Liver (tissue), 9 donors: ENCODE data around the gene CFP. TPM values are rescaled to one million over a fixed set of nuclear protein-coding genes. Genes with fewer than 3 reads are reported as not detected.

ENCODE experiments used
- DNase-seq: peaks from one replicate; pipeline ENCODE4 v3.0.0-alpha.2; 2017; ENCODE audit warnings: low spot score
- H3K27ac ChIP-seq, 2 donors: one replicate each; pipeline ENCODE4 v1.7.0; 2013; ENCODE audit warnings: inconsistent platforms in 2 of 2, low read length in 2 of 2, control low read depth in 1 of 2, low read depth in 1 of 2, mild to moderate bottlenecking in 1 of 2
- H3K27me3 ChIP-seq, 4 donors: one replicate each; pipeline versions ENCODE4 v1.6.1 to v1.7.0; 2013; ENCODE audit warnings: low read length in 3 of 4, inconsistent platforms in 1 of 4, mild to moderate bottlenecking in 1 of 4, moderate library complexity in 1 of 4; ENCODE audit not compliant: control insufficient read depth in 4 of 4, insufficient read depth in 4 of 4
- H3K36me3 ChIP-seq, 4 donors: one replicate each; pipeline versions ENCODE4 v1.6.1 to v1.7.0; 2013; ENCODE audit warnings: low read length in 3 of 4, mild to moderate bottlenecking in 3 of 4, low read depth in 1 of 4, moderate library complexity in 1 of 4; ENCODE audit not compliant: control insufficient read depth in 4 of 4, insufficient read depth in 3 of 4
- H3K4me1 ChIP-seq, 4 donors: one replicate each; pipeline versions ENCODE4 v1.6.1 to v1.7.0; 2013; ENCODE audit warnings: low read length in 3 of 4, mild to moderate bottlenecking in 3 of 4, moderate library complexity in 1 of 4; ENCODE audit not compliant: control insufficient read depth in 4 of 4, insufficient read depth in 4 of 4
- H3K4me3 ChIP-seq, 3 donors: one replicate each; pipeline versions ENCODE4 v1.6.1 to v1.7.0; 2013; ENCODE audit warnings: low read length in 3 of 3, control low read depth in 1 of 3, low read depth in 1 of 3, mild to moderate bottlenecking in 1 of 3
- H3K9ac ChIP-seq, 2 donors: one replicate each; pipeline ENCODE4 v1.7.0; 2013; ENCODE audit warnings: low read length in 2 of 2, mild to moderate bottlenecking in 2 of 2, moderate library complexity in 2 of 2, control low read depth in 1 of 2, low read depth in 1 of 2
- H3K9me3 ChIP-seq, 4 donors: one replicate each; pipeline versions ENCODE4 v1.6.1 to v1.7.0; 2013; ENCODE audit warnings: low read length in 3 of 4; ENCODE audit not compliant: control insufficient read depth in 4 of 4
- ATF3 ChIP-seq: IDR thresholded peaks from 2 replicates; pipeline ENCODE4 v1.6.1; 2016; ENCODE audit warnings: antibody characterized with exemption
- CTCF ChIP-seq: fragments of 150-350 bp; IDR thresholded peaks from 2 replicates; pipeline ENCODE4 v1.5.1; 2017; ENCODE audit warnings: improper control_type of control experiment, low read depth, low read length; ENCODE audit not compliant: missing input control
- EGR1 ChIP-seq, 2 donors: IDR thresholded peaks; 2 replicates each; pipeline ENCODE4 v1.6.1; 2016 to 2018; ENCODE audit warnings: antibody characterized with exemption in 2 of 2, low read depth in 2 of 2
- FOXA1 ChIP-seq: IDR thresholded peaks from 2 replicates; pipeline ENCODE4 v1.6.1; 2016; ENCODE audit warnings: antibody characterized with exemption
- FOXA2 ChIP-seq: IDR thresholded peaks from 2 replicates; pipeline ENCODE4 v1.6.1; 2016; ENCODE audit warnings: antibody characterized with exemption
- GABPA ChIP-seq, 2 donors: IDR thresholded peaks in 1 of 2; conservative IDR thresholded peaks in 1 of 2; 2 replicates each; pipeline ENCODE4 v1.6.1; 2016; ENCODE audit warnings: antibody characterized with exemption in 2 of 2, mild to moderate bottlenecking in 1 of 2, moderate library complexity in 1 of 2
- HNF4A ChIP-seq, 2 donors: conservative IDR thresholded peaks; 2 replicates each; pipeline ENCODE4 v1.6.1; 2016; ENCODE audit warnings: antibody characterized with exemption in 2 of 2, mild to moderate bottlenecking in 2 of 2
- HNF4G ChIP-seq: IDR thresholded peaks from 2 replicates; pipeline ENCODE4 v1.6.1; 2016; ENCODE audit warnings: antibody characterized with exemption
- JUND ChIP-seq, 2 donors: IDR thresholded peaks; 2 replicates each; pipeline ENCODE4 v1.6.1; 2016; ENCODE audit warnings: antibody characterized with exemption in 2 of 2
- MAX ChIP-seq: IDR thresholded peaks from 2 replicates; pipeline ENCODE4 v1.6.1; 2016; ENCODE audit warnings: antibody characterized with exemption
- NR2F2 ChIP-seq: IDR thresholded peaks from 2 replicates; pipeline ENCODE4 v1.6.1; 2016; ENCODE audit warnings: antibody characterized with exemption
- RAD21 ChIP-seq, 2 donors: IDR thresholded peaks; 2 replicates each; pipeline ENCODE4 v1.6.1; 2016; ENCODE audit warnings: antibody characterized with exemption in 2 of 2, mild to moderate bottlenecking in 2 of 2
- REST ChIP-seq: IDR thresholded peaks from 2 replicates; pipeline ENCODE4 v1.6.1; 2016; ENCODE audit warnings: antibody characterized with exemption, mild to moderate bottlenecking
- RXRA ChIP-seq, 2 donors: IDR thresholded peaks; 2 replicates each; pipeline ENCODE4 v1.6.1; 2017 to 2018; ENCODE audit warnings: antibody characterized with exemption in 2 of 2, mild to moderate bottlenecking in 1 of 2
- TAF1 ChIP-seq: conservative IDR thresholded peaks from 2 replicates; pipeline ENCODE4 v1.6.1; 2016; ENCODE audit warnings: antibody characterized with exemption, mild to moderate bottlenecking
- YY1 ChIP-seq: IDR thresholded peaks from 2 replicates; pipeline ENCODE4 v1.6.1; 2016; ENCODE audit warnings: antibody characterized with exemption, mild to moderate bottlenecking
- ZBTB33 ChIP-seq: IDR thresholded peaks from 2 replicates; pipeline ENCODE4 v1.6.1; 2016; ENCODE audit warnings: antibody characterized with exemption
- WGBS: extraction: QIAGEN DNeasy Blood & Tissue Kit; methylation state at CpG from one replicate; pipeline ENCODE4 v1.1.7; 2013; 5-methylcytosine and 5-hydroxymethylcytosine counted together
- polyA plus RNA-seq, 2 donors: library from polyadenylated mRNA; stranded (reverse) in 1 of 2; unstranded in 1 of 2; fragments of 200-250 nt in 1 of 2; fragments of >200 nt in 1 of 2; fragmentation: Nextera tagmentation in 1 of 2; extraction: Ambion mirVana in 1 of 2; gene quantifications; one replicate each; pipeline versions ENCODE4 v1.2.1 to v1.2.3, GENCODE V29; 2013 to 2015
- total RNA-seq, 2 donors: library from RNA; depleted of rRNA; stranded (reverse); fragments of >200 nt; gene quantifications; one replicate each; pipeline ENCODE4 v1.2.3, GENCODE V29; 2014
- donor health status: healthy.
- donor health status: healthy.
- donor health status: healthy.
- donor health status: healthy.
- donor health status: healthy.

The CFP gene
- total and polyA plus RNA-seq, 4 donors = 10.0 to 26.0 (median 16.6) TPM

- H3K27me3 ChIP-seq = no peaks in the 10 kb centered on the region
- TF ChIP-seq YY1 (no peak), ATF3 (no peak), RAD21 (IDR thresholded peaks at IDR 0.05) (no peak), CTCF (no peak), EGR1 (IDR thresholded peaks at IDR 0.05; ENCODE audit: low read depth in 2 of 2) (no peak), HNF4A (conservative IDR thresholded peaks at IDR 0.05) (no peak), FOXA2 (no peak), MAX (no peak), NR2F2 (no peak), HNF4G (no peak), REST (no peak), RXRA (IDR thresholded peaks at IDR 0.05) (no peak), FOXA1 (no peak), TAF1 (no peak), GABPA (IDR thresholded peaks at IDR 0.05 in 1 of 2, conservative IDR thresholded peaks at IDR 0.05 in 1 of 2) (no peak), JUND (IDR thresholded peaks at IDR 0.05) (no peak), ZBTB33 (no peak)
- H3K36me3 ChIP-seq = no peaks in the 10 kb centered on the region
- no peaks in the 10 kb centered on the region for H3K9me3 ChIP-seq
- no peak overlapping the region for H3K4me3 ChIP-seq
- WGBS = 87% methylated on average over 5 of the region's 5 CpGs
- no peak for DNase-seq
- no peaks in the 10 kb centered on the region for H3K4me1 ChIP-seq
- H3K27ac ChIP-seq = no peak overlapping the region
- H3K9ac ChIP-seq = no peak overlapping the region
Observed at GRCh38 chrX:47664737-47665136, 35.0 kb upstream of the CFP start.
